ENCODE data around the gene C6orf132. TPM values are rescaled to one million over a fixed set of nuclear protein-coding genes. Genes with fewer than 3 reads are reported as not detected.

The C6orf132 gene
- total and polyA plus RNA-seq, 9 of the 15 experiments (the other 6 are each of a cell fraction or from before 2014, with no cell fraction given): 0.06 to 0.35 (median 0.14) TPM

DNA sequence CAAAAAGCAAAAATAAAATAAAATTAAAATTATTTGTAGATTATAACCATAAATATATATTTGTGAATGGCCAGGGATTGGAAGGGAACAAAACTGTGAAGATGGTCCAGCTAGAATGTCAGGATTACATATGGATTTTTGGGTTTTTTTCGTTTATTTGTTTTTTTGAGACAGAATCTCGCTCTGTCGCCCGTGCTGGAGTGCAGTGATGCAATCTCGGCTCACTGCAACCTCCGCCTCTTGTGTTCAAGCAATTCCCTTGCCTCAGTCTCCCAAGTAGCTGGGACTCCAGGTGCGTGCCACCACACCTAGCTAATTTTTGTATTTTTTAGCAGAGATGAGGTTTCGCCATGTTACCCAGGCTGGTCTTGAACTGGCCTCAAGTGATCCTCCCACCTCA, 7.8 kb upstream of the C6orf132 start:
- TF ChIP-seq, protein P1, sequence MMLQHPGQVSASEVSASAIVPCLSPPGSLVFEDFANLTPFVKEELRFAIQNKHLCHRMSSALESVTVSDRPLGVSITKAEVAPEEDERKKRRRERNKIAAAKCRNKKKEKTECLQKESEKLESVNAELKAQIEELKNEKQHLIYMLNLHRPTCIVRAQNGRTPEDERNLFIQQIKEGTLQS (IDR thresholded peaks at IDR 0.05): peak; percentile 63
- TF ChIP-seq, protein P1 (CRISPR knock-in tag; conservative IDR thresholded peaks at IDR 0.05): no peak
- TF ChIP-seq USF1 (CRISPR knock-in tag; IDR thresholded peaks at IDR 0.05): no peak
- ChIA-PET CTCF (ENCODE audit: low intra/inter-chr PET ratio) (no interaction called here), POLR2A (interaction anchor here (0.6 to 3.2 kb wide), 5 partner anchors 11 to 597 kb away, joined by 3 to 18 read pairs (median 3); no protein-coding TSS in a partner anchor)
- Histone ChIP-seq H2AFZ (ENCODE audit: low read depth, low read length) (no peak overlapping the region), H3K4me1 (replicated peaks in 1 of 2; ENCODE audit: control insufficient read depth in 2 of 2, insufficient read depth in 2 of 2, low read length in 2 of 2) (peaks cover 4 to 18% of the 10 kb centered on the region in 2 experiments; a peak in 3 of 5 replicates), H3K9me1 (ENCODE audit: control insufficient read depth, insufficient read depth, low read length) (no peaks in the 10 kb centered on the region), H3K79me2 (ENCODE audit: control insufficient read depth, insufficient read depth, low read length) (no peaks in the 10 kb centered on the region), H3K4me2 (ENCODE audit: insufficient read depth, low read length) (no peak overlapping the region), H3K9ac (ENCODE audit: insufficient read depth in 1 of 2, low read depth in 2 of 2, low read length in 2 of 2) (no peak overlapping the region), H4K20me1 (replicated peaks; ENCODE audit: control insufficient read depth, insufficient read depth, low read length) (no peaks in the 10 kb centered on the region), H3K4me3 (no peak overlapping the region), H3K27me3 (ENCODE audit: control insufficient read depth in 2 of 2, insufficient read depth in 2 of 2, low read length in 2 of 2) (peaks cover 9 to 32% of the 10 kb centered on the region in 2 experiments; a peak in 4 of 5 replicates), H3K9me3 (replicated peaks; ENCODE audit: control insufficient read depth, insufficient read depth, low read depth, low read length) (no peaks in the 10 kb centered on the region), H3K36me3 (ENCODE audit: control insufficient read depth, insufficient read depth, low read length) (no peaks in the 10 kb centered on the region; the same call in 2 of the 3 replicates), H3K27ac (ENCODE audit: extremely low read depth, low read depth, low read length) (no peak overlapping the region)
- WGBS (ENCODE audit: insufficient coverage, low coverage, missing lambda C conversion rate): 31% methylated on average over 8 of the region's 8 CpGs
- FAIRE-seq (no peak), DNase-seq (ENCODE audit: extremely low read depth in 1 of 4, low spot score in 3 of 4) (no peak), ATAC-seq (no peak)
- BruUV-seq (replicated peaks): no TSS peak
- in situ Hi-C loops (cut with MboI) (no loop called here), intact Hi-C loops (cut with micrococcal nuclease) (no loop called here)

All from K562 (cell line).